Endodermal cell (in vitro differentiated cells): ENCODE results near the gene SLC7A7. TPM values are rescaled to one million over a fixed set of nuclear protein-coding genes. Genes with fewer than 3 reads are reported as not detected.

ENCODE experiments used
- DNase-seq: peaks from one replicate; pipeline ENCODE4 v3.0.0-alpha.2; 2017
- H3K27ac ChIP-seq: 2 replicates; pipeline ENCODE4 v1.5.1; 2013; ENCODE audit warnings: mild to moderate bottlenecking, low read depth, low read length, moderate library complexity
- H3K27me3 ChIP-seq: 2 replicates; pipeline ENCODE4 v1.6.1; 2013; ENCODE audit warnings: mild to moderate bottlenecking, low read length, moderate library complexity; ENCODE audit not compliant: insufficient read depth, control insufficient read depth, poor library complexity, severe bottlenecking
- H3K36me3 ChIP-seq: 2 replicates; pipeline ENCODE4 v1.7.0; 2013; ENCODE audit warnings: mild to moderate bottlenecking, low read length, moderate library complexity; ENCODE audit not compliant: control insufficient read depth, insufficient read depth
- H3K4me1 ChIP-seq: one replicate; pipeline ENCODE4 v1.7.0; 2013; ENCODE audit warnings: low read length; ENCODE audit not compliant: control insufficient read depth, insufficient read depth
- H3K4me3 ChIP-seq: 2 replicates; pipeline ENCODE4 v1.5.1; 2013; ENCODE audit warnings: mild to moderate bottlenecking, low read length, moderate library complexity
- H3K9ac ChIP-seq: 2 replicates; pipeline ENCODE4 v1.6.1; 2013; ENCODE audit warnings: mild to moderate bottlenecking, low read length, moderate library complexity; ENCODE audit not compliant: poor library complexity, severe bottlenecking; ENCODE audit errors: extremely low read depth
- H3K9me3 ChIP-seq: 2 replicates; pipeline ENCODE4 v1.6.1; 2013; ENCODE audit warnings: mild to moderate bottlenecking, low read length, moderate library complexity; ENCODE audit not compliant: control insufficient read depth
- H3K27ac Mint-ChIP-seq: 2 replicates; pipeline ENCODE4 v1.8.0; 2020; ENCODE audit warnings: mixed read lengths
- H3K27me3 Mint-ChIP-seq: 2 replicates; pipeline ENCODE4 v1.8.0; 2021; ENCODE audit warnings: mild to moderate bottlenecking, mixed read lengths; ENCODE audit not compliant: insufficient read depth
- H3K36me3 Mint-ChIP-seq: 2 replicates; pipeline ENCODE4 v1.8.0; 2020; ENCODE audit warnings: low read depth, mixed read lengths
- H3K4me1 Mint-ChIP-seq: 2 replicates; pipeline ENCODE4 v1.8.0; 2020; ENCODE audit warnings: mixed read lengths
- H3K4me3 Mint-ChIP-seq: 2 replicates; pipeline ENCODE4 v1.8.0; 2020; ENCODE audit warnings: mild to moderate bottlenecking, moderate library complexity, mixed read lengths
- H3K9me3 Mint-ChIP-seq: 2 replicates; pipeline ENCODE4 v1.8.0; 2020; ENCODE audit warnings: mild to moderate bottlenecking, mixed read lengths
- CTCF ChIP-seq: fragments of 200-600 bp; sonication (generic); conservative IDR thresholded peaks from 2 replicates; pipeline ENCODE4 v1.5.0; 2021; ENCODE audit warnings: antibody characterized with exemption, mild to moderate bottlenecking
- WGBS, 2 experiments: methylation state at CpG; one replicate each; pipeline versions ENCODE4 v1.1.5 to v1.1.7; 2013; ENCODE audit warnings: missing lambda C conversion rate in 2 of 2, mixed read lengths in 1 of 2; ENCODE audit not compliant: insufficient coverage in 1 of 2, insufficient read length in 1 of 2; 5-methylcytosine and 5-hydroxymethylcytosine counted together
- total RNA-seq, 2 donors: library from RNA; stranded (reverse); fragmentation: NEBNext Ultra II Directional in 1 of 2; extraction: Animal tissue kit (Norgen Biotek cat#: 25700) in 1 of 2; gene quantifications; 2 replicates in 1 of 2; 3 replicates in 1 of 2; pipeline ENCODE4 v1.2.1, GENCODE V29; 2021

The SLC7A7 gene
- total RNA-seq, 2 donors from 2014 or later = 16.7 to 17.0 TPM

- H3K36me3 ChIP-seq = peaks cover 6% of the 10 kb centered on the region
- H3K4me1 ChIP-seq = peaks cover 3% of the 10 kb centered on the region
- Mint-ChIP-seq H3K27me3 (no peaks in the 10 kb centered on the region), H3K9me3 (no peaks in the 10 kb centered on the region), H3K36me3 (peaks cover 3% of the 10 kb centered on the region), H3K4me3 (no peak overlapping the region), H3K4me1 (peaks cover 22% of the 10 kb centered on the region), H3K27ac (no peak overlapping the region)
- no peaks in the 10 kb centered on the region for H3K9me3 ChIP-seq
- H3K4me3 ChIP-seq = no peak overlapping the region
- DNase-seq = no peak
- 94 to 100% methylated on average over 5 to 9 of the region's 9 CpGs for WGBS, 2 experiments
- no peak for TF ChIP-seq CTCF
- H3K27me3 ChIP-seq = no peaks in the 10 kb centered on the region
- H3K9ac ChIP-seq = no peak overlapping the region
- no peak overlapping the region for H3K27ac ChIP-seq
Observed at GRCh38 chr14:22850944-22851764, 35.9 kb upstream of the SLC7A7 start.

GRCh38 chr14:22849212-22849819, 34.1 kb upstream of the SLC7A7 start:
- Histone ChIP-seq H3K4me1 (peaks cover 3% of the 10 kb centered on the region), H3K9me3 (no peaks in the 10 kb centered on the region), H3K27me3 (no peaks in the 10 kb centered on the region), H3K9ac (no peak overlapping the region), H3K36me3 (peaks cover 19% of the 10 kb centered on the region), H3K4me3 (no peak overlapping the region), H3K27ac (no peak overlapping the region)
- 85 to 90% methylated on average over 8 to 16 of the region's 19 CpGs for whole genome bisulfite sequencing, 2 experiments
- Mint-ChIP-seq H3K4me3 (no peak overlapping the region), H3K4me1 (peaks cover 22% of the 10 kb centered on the region), H3K9me3 (no peaks in the 10 kb centered on the region), H3K27me3 (no peaks in the 10 kb centered on the region), H3K36me3 (peaks cover 21% of the 10 kb centered on the region), H3K27ac (no peak overlapping the region)
- TF ChIP-seq CTCF = no peak
- peak; percentile 66 for DNase-seq

GRCh38 chr14:22848351-22849164, 33.3 kb upstream of the SLC7A7 start:
- peak; percentile 69 for DNase-seq
- H3K9me3 Mint-ChIP-seq = no peaks in the 10 kb centered on the region
- no peak for TF ChIP-seq CTCF
- H3K36me3 Mint-ChIP-seq = peaks cover 29% of the 10 kb centered on the region
- Histone ChIP-seq H3K4me3 (no peak overlapping the region), H3K4me1 (peaks cover 3% of the 10 kb centered on the region), H3K27ac (peak overlapping the region; percentile 51), H3K9ac (no peak overlapping the region), H3K27me3 (no peaks in the 10 kb centered on the region), H3K9me3 (no peaks in the 10 kb centered on the region), H3K36me3 (peaks cover 23% of the 10 kb centered on the region)
- no peaks in the 10 kb centered on the region for H3K27me3 Mint-ChIP-seq
- WGBS, 2 experiments = 67 to 79% methylated on average over 2 to 12 of the region's 12 CpGs
- H3K4me3 Mint-ChIP-seq = no peak overlapping the region
- H3K27ac Mint-ChIP-seq = peak overlapping the region; percentile 61
- peaks cover 22% of the 10 kb centered on the region for H3K4me1 Mint-ChIP-seq
